ENCODE results near the gene CACNA1B.

- TF ChIP-seq CTCF (IDR thresholded peaks at IDR 0.05) (no peak), EP300 (IDR thresholded peaks at IDR 0.05) (no peak), POLR2A (IDR thresholded peaks at IDR 0.05; ENCODE audit: low read depth) (no peak)
These were observed 198.5 kb downstream of the CACNA1B start for GRCh38 chr9:138075961-138076649.

Data from esophagus muscularis mucosa (tissue), 4 donors.